NCI-H2107 treated with DMSO at 0.1 percent for 48 hours (cell line): Measurements from ENCODE around the gene PTPRN2.

Source experiments
- DNase-seq: peaks from one replicate; lab custom pipeline; 2025; ENCODE audit not compliant: unreplicated experiment; lab: John Stamatoyannopoulos, UW

PTPRN2 gene

DNA sequence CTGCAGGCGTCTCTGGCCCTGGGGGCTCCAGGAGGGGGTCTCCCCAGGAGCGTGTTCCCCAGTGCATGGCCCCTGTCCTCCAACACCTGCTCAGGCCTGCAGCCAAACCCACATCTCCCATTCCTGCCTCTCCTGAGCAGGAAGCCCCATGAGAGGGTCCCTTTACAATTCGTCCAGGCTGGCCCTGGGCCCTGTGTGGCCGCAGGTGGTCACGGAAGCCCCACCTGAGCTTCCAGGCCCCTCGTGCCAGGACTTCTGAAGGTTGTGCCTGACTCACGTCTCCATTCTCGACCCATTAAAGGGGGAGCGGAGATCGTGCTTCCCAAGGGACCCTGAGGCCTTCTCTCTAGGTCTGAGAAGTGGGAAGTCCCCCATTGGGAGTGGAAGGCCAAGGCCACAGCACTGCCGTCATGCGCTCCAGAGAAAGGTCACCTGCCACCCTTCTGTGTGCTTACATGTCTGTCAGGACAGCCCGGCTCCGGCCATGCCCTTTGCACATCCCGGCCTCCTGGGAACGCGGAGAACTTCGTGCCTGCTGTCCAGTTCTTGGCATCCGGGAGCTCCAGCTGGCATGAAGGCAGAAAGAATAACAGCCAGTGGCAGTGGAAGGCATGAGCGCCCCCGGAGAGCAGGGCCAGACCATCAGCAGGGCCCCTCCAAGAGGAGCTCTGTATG is 868.5 kb downstream of the PTPRN2 start:
- no peak for DNase-seq

DNA sequence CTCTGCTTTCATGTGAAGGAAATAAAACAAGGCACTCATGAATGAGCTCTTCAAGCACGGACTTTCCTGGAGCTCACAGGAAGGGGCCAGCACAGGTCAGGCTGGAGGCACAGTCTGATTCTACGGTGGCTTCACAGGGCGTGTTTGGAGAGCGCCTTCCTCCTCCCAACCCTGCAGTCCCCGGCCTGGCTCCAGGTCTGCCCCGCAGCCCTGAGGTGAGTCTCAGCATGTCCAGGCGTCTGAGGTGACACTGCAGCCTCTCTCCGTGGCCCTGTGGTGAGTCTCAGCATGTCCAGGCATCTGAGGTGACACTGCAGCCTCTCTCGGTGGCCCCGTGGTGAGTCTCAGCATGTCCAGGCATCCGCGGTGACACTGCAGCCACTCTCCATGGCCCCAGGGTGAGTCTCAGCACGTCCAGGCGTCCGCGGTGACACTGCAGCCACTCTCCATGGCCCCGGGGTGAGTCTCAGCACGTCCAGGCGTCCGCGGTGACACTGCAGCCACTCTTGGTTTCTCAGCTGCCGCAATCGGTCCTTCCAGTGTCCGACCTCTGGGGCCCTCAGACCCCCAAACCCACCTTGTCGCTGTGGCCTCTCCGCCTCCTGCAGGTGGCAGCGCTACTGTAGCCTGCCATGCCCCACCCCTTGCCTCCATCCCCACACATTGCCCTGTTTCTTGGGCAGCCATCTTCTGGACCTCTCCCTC is 869.2 kb downstream of the PTPRN2 start:
- no peak for DNase-seq

DNA sequence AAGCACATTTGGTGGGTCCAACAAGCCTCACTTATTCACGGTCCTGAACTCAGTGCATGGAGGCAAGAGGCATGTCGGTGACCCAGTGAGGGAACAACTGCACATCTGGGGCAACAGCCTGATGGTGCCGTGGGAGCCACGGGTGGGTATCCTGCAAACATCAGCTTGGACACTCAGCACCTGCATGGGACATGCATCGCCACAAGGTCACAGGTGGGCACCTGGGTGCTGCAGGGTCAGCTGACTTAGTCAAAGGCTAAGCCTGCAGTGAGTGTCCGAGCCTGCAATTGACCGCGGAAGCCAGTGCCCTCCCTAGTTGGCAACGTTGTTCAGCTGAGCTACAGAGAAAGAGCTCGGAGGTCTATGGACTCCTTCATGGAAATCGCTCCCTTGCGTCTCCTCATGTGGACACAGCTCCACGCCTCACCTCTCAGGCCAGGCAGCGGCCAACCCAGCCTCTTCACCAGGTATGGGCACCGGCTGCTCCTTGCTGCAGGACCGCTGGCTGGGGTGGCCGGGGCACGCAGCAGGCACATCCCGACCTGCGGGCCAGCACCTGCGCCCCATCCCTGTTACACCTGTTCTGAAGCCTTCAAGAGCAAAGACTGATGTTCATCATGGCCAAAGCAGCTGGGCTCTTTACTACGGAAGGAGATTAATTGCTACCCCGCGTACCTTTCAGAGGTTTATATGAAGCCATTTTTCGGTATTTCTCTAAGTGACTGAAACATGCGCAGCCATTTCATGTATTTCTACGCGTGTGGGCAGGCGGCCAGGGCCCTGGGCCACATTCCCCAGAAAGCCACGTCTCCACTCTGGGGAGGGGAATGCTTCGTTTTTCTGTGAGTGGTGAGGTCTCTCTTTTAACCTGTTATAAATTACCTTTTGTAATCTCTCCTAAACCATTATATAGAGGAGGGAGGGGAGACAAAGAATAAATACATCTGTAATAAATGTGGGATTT is 870.1 kb downstream of the PTPRN2 start:
- no peak for DNase-seq

DNA sequence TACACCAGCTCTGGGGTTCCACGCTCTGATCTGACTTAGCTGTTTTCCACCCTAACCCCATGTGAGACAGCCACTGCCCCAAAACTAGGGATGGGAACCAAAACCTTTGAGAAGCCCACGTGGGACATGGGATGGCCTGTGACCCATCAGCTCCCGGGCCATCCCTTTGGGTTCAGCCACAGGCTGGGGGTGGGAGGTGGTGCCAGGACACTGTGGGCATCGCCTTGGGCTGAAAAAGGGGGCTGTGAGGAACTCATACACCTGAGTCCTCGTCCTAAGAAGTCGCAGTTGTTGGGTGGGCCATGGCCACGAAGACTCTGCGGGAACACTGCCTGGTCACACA is 871.7 kb downstream of the PTPRN2 start:
- DNase-seq = no peak

DNA sequence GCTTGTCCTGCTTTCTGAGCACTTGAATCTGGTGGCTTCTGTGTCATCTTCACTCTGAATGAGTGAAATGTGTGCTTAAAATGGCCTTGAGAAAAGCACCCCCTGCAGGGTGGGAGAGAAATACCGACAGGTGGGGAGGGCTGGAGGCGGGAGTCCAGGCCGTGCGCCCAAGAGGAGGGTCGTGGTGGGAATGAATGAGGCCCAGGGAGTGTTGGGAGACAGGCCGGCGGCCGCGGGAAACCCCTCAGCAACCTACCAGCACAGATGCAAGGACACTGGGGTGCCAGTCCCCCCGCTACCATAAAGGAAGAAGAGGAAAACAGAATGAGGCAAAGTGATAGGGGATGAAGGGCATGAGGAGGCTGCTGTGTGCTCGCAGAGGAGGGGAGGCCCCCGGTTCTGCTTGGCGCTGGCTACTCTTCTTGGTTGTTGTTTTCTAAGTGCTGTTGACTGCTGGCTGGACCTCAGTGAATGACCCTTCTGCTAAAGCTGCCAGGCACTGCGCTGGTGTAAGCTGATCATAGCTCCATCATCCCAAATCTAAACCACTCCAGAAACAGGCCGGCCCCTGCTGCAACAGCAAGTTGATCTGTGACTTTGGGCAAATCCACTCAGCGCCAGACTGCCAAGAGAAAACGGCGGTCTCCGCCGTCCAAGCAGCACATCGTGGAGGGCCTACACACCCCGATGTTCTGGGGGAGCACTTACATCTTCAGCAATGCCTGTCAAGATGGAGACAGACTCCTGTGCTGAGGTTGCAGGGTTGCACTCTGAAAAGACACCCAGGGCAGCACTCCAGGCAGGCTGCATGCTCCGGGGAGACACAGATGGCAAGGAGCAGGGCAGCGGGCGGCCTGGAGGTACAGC is 872.3 kb downstream of the PTPRN2 start:
- no peak for DNase-seq

DNA sequence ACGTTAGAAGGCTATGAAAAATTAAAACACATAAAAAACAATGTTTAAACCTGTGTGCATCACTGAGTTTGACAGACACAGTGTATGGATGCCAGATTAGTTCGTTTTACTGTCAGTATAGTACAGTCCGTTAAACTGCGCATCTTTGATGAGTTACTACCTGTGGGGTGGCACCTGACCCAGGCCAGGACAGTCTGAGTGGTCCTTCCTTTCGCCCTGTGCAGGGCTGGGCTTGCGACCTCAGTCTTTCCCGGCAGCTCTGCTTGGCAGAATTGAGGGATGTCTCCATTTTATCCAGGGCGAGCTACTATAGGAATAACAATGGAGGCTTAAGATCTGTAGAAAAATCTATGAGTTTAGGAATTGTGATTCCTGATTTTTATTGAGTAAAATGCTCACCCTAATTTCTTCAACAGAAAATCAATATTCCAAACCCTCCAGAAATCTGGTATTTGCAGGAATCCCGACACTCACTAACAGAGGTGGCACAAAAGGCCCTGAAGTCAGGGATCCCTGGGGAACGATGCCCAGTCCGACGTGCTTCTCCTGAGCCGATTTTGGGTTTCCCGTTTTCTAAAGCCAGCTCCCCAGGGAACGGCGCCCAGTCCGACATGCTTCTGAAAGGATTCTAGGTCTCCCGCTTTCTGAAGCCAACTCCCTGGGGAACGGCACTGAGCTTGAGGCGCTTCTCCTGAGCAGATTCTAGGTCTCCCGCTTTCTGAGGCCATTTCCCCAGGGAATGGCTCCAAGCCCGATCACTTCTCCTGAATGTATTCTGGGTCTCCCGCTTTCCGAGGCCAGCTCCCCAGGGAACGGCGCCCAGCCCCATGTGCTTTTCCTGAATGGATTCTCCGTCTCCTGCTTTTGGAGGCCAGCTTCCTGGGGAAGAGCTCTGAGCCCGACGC is 873.2 kb downstream of the PTPRN2 start:
- DNase-seq = no peak

DNA sequence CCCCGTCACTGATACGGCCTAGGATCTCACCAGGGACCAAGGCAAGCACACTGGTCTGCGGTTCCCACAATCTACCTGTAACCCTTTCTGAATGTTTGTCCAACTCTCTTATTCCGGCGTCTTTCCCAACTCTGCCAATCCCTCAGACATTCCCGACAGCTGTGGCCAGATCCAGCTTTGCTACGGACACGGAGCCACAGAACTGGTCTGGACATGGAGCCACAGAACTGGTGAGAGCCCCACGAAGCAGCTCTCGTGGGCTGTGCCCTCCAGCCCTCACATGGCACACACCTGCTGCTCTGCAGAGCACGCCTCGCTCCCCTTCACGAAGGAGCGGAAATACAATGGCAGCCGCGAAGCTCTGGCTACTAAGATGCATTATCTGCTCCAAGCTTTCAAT is 874.0 kb downstream of the PTPRN2 start:
- DNase-seq = no peak

GRCh38 chr7:157712666-157713235 is 874.9 kb downstream of the PTPRN2 start:
- no peak for DNase-seq

DNA sequence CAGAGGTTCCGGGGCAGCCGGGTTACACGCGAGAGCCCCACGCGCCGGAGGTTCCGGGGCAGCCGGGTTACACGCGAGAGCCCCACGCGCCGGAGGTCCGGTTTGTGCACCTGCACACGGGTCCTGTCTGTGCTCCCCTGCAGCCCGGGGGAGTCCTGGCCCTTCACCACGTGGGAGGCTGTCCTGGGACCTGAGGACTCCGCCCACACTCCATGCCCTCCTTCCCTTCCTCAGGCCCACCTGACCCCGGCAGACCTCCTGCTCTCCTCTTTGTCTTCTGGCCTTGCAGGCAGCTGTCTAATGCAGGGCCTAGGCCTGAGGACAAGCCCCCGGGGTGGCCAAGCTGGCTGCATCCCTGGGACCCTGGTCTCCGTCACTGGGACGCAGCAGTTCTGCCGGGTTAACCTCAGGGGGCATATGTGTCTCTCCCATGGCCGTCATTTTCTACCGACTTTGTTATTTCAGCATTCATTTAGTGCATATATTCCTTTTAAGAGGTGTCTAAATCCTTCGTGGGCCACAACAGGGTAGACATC is 876.2 kb downstream of the PTPRN2 start:
- DNase-seq = no peak

DNA sequence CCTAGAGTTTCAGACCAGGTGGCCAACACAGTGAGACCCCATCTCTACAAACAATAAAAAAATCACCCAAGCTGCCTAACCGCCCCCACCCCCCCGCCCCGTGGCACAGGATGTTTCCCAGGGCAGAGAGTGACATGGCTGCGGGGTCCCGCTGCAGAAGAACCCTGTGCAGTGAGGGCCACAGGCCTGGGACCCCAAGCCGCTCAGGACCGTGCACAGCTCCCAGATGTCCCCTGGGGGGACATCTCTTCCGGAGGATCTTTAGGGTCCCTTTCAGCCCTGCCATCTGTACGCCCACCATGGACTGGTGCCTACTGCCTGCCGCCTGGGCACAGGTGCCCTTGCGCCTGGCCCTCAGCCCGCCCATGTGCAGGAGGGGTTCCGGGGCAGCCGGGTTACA is 877.2 kb downstream of the PTPRN2 start:
- no peak for DNase-seq

DNA sequence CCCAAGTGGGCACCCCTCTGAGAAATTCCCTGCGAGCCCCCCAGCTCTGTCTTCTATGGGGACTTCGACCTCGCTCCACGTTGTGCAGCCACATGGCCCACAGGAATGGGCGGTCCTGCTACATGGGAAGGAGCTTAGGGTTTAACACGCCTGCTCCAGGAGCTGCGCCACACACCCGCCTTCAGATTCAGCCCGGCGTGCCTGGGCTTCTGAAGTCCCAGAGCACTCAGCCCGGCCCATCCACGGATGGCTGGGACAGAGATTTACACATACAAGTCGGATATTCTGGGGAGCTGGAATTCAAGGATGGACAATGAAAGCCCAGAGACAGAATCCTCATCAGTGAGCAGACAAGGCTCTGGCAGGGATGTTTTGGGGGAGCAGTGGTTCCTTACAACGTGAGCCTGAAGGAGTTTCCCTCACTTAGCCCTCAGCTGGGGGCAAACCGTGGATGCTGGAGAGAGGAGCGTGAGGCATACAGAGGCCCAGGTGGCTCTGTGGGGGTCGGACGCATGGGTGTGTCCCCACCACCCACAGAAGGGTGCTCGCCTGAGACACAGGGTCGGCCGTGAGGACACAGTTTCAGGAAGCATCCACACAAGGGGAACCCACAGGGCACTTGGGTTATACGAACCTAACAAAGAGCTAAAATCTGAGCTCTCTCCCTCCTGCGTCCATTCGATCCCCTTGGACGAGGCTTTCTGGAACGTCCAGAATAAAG is 877.9 kb downstream of the PTPRN2 start:
- DNase-seq = no peak

GRCh38 chr7:157708919-157709295 is 878.7 kb downstream of the PTPRN2 start:
- DNase-seq = no peak

GRCh38 chr7:157707983-157708918 is 879.4 kb downstream of the PTPRN2 start:
- DNase-seq = no peak

GRCh38 chr7:157704365-157704764 is 883.3 kb downstream of the PTPRN2 start:
- DNase-seq = no peak

- DNase-seq = no peak
These were observed 884.0 kb downstream of the PTPRN2 start for GRCh38 chr7:157703534-157704195.

- no peak for DNase-seq
These were observed 884.5 kb downstream of the PTPRN2 start for GRCh38 chr7:157703131-157703530.
